H9 (cell line): ENCODE measurements around the gene INPP5B. TPM values are rescaled to one million over a fixed set of nuclear protein-coding genes. Genes with fewer than 3 reads are reported as not detected.
"Not testable (repeated sequence)": the region's sequence is repeated elsewhere in the genome, so short reads cannot be mapped to it uniquely, and the experiment has no call there.

ENCODE experiments used
- DNase-seq: peaks from one replicate; pipeline ENCODE4 v3.0.0-alpha.2; 2017
- H2AFZ ChIP-seq: one replicate; pipeline ENCODE4 v1.6.1; 2013; ENCODE audit warnings: mild to moderate bottlenecking, low read length, control low read depth, moderate library complexity
- H2AK5ac ChIP-seq: 2 replicates; pipeline ENCODE4 v1.6.1; 2013; ENCODE audit warnings: low read length, control low read depth, mixed read lengths; ENCODE audit not compliant: insufficient read length
- H2BK120ac ChIP-seq: one replicate; pipeline ENCODE4 v1.6.1; 2013; ENCODE audit warnings: low read depth, mild to moderate bottlenecking, low read length, control low read depth, inconsistent platforms; ENCODE audit not compliant: poor library complexity, severe bottlenecking
- H2BK12ac ChIP-seq: 2 replicates; pipeline ENCODE4 v1.6.1; 2013; ENCODE audit warnings: low read length, control low read depth, mixed read lengths, low read depth; ENCODE audit not compliant: insufficient read length
- H2BK15ac ChIP-seq: 2 replicates; pipeline ENCODE4 v1.6.1; 2013; ENCODE audit warnings: low read depth, low read length, control low read depth
- H2BK20ac ChIP-seq: one replicate; pipeline ENCODE4 v1.6.1; 2013; ENCODE audit warnings: low read depth, mild to moderate bottlenecking, low read length, control low read depth, inconsistent platforms; ENCODE audit not compliant: poor library complexity, severe bottlenecking
- H2BK5ac ChIP-seq: 2 replicates; pipeline ENCODE4 v1.6.1; 2013; ENCODE audit warnings: low read length, control low read depth, mixed read lengths; ENCODE audit not compliant: insufficient read length
- H3K14ac ChIP-seq: 2 replicates; pipeline ENCODE4 v1.6.1; 2013; ENCODE audit warnings: low read length, control low read depth; ENCODE audit not compliant: insufficient read depth
- H3K18ac ChIP-seq: 2 replicates; pipeline ENCODE4 v1.6.1; 2013; ENCODE audit warnings: low read depth, mild to moderate bottlenecking, mixed read lengths, low read length, control low read depth; ENCODE audit not compliant: insufficient read length
- H3K23ac ChIP-seq: 2 replicates; pipeline ENCODE4 v1.6.1; 2013; ENCODE audit warnings: low read length, control low read depth, mixed read lengths, low read depth; ENCODE audit not compliant: insufficient read length
- H3K23me2 ChIP-seq: 2 replicates; pipeline ENCODE4 v1.6.1; 2013; ENCODE audit warnings: low read depth, mild to moderate bottlenecking, mixed read lengths, low read length, control low read depth; ENCODE audit not compliant: insufficient read length, poor library complexity, severe bottlenecking
- H3K27ac ChIP-seq: 2 replicates; pipeline ENCODE4 v1.5.1; 2013; ENCODE audit warnings: low read length, control low read depth, mixed read lengths, low read depth; ENCODE audit not compliant: insufficient read length
- H3K27me3 ChIP-seq: 2 replicates; pipeline ENCODE4 v1.6.1; 2013; ENCODE audit warnings: low read length, control low read depth, inconsistent platforms; ENCODE audit not compliant: insufficient read depth
- H3K4ac ChIP-seq: 2 replicates; pipeline ENCODE4 v1.6.1; 2013; ENCODE audit warnings: low read depth, mild to moderate bottlenecking, control low read depth, inconsistent platforms, low read length, moderate library complexity
- H3K4me1 ChIP-seq: 2 replicates; pipeline ENCODE4 v1.6.1; 2013; ENCODE audit warnings: low read length, control low read depth, inconsistent platforms; ENCODE audit not compliant: insufficient read depth
- H3K4me2 ChIP-seq: 2 replicates; pipeline ENCODE4 v1.6.1; 2013; ENCODE audit warnings: low read length, control low read depth, mixed read lengths; ENCODE audit not compliant: insufficient read length, insufficient read depth
- H3K56ac ChIP-seq: 2 replicates; pipeline ENCODE4 v1.6.1; 2013; ENCODE audit warnings: low read depth, mild to moderate bottlenecking, mixed read lengths, low read length, control low read depth; ENCODE audit not compliant: insufficient read length
- H3K79me1 ChIP-seq: 2 replicates; pipeline ENCODE4 v1.6.1; 2013; ENCODE audit warnings: low read depth, mild to moderate bottlenecking, moderate library complexity, low read length, control low read depth, inconsistent platforms; ENCODE audit not compliant: insufficient read depth, poor library complexity, severe bottlenecking
- H3K79me2 ChIP-seq: 2 replicates; pipeline ENCODE4 v1.6.1; 2013; ENCODE audit warnings: low read length, control low read depth, inconsistent platforms; ENCODE audit not compliant: insufficient read depth
- H3K9ac ChIP-seq: 2 replicates; pipeline ENCODE4 v1.6.1; 2013; ENCODE audit warnings: low read length, control low read depth, mixed read lengths; ENCODE audit not compliant: insufficient read length; ENCODE audit errors: extremely low read depth
- H3K9me3 ChIP-seq: one replicate; pipeline ENCODE4 v1.6.1; 2013; ENCODE audit warnings: low read depth, low read length, inconsistent platforms; ENCODE audit not compliant: control insufficient read depth
- H3T11ph ChIP-seq: one replicate; pipeline ENCODE4 v1.6.1; 2013; ENCODE audit warnings: mild to moderate bottlenecking, low read length, control low read depth, inconsistent platforms
- H4K20me1 ChIP-seq: one replicate; pipeline ENCODE4 v1.6.1; 2013; ENCODE audit not compliant: control insufficient read depth, insufficient read length, insufficient read depth
- H4K5ac ChIP-seq: 2 replicates; pipeline ENCODE4 v1.6.1; 2013; ENCODE audit warnings: low read depth, mild to moderate bottlenecking, mixed read lengths, low read length, control low read depth; ENCODE audit not compliant: insufficient read length
- H4K8ac ChIP-seq: replicated peaks from 2 replicates; pipeline ENCODE4 v1.6.1; 2013; ENCODE audit warnings: low read length, control low read depth, mixed read lengths, low read depth; ENCODE audit not compliant: insufficient read length
- H4K91ac ChIP-seq: 2 replicates; pipeline ENCODE4 v1.6.1; 2013; ENCODE audit warnings: low read depth, mild to moderate bottlenecking, moderate library complexity, mixed read lengths, low read length, control low read depth; ENCODE audit not compliant: insufficient read length
- H3K27ac Mint-ChIP-seq, 3 experiments: 2 replicates in 2 of 3; 3 replicates in 1 of 3; pipeline ENCODE4 v1.8.0; 2020 to 2021; ENCODE audit warnings: mixed read lengths in 3 of 3, mild to moderate bottlenecking in 1 of 3, moderate library complexity in 1 of 3
- H3K27me3 Mint-ChIP-seq: 2 replicates; pipeline ENCODE4 v1.8.0; 2021; ENCODE audit warnings: low read depth, mild to moderate bottlenecking, moderate library complexity, mixed read lengths
- H3K36me3 Mint-ChIP-seq, 3 experiments: 2 replicates in 2 of 3; 3 replicates in 1 of 3; pipeline ENCODE4 v1.8.0; 2020 to 2021; ENCODE audit warnings: low read depth in 3 of 3, mixed read lengths in 3 of 3; ENCODE audit not compliant: insufficient read depth in 1 of 3
- H3K4me1 Mint-ChIP-seq, 2 experiments: 2 replicates each; pipeline ENCODE4 v1.8.0; 2020; ENCODE audit warnings: mixed read lengths in 2 of 2
- H3K4me3 Mint-ChIP-seq, 2 experiments: 2 replicates in 1 of 2; 3 replicates in 1 of 2; pipeline ENCODE4 v1.8.0; 2020 to 2021; ENCODE audit warnings: mild to moderate bottlenecking in 2 of 2, mixed read lengths in 2 of 2, moderate library complexity in 1 of 2
- H3K9me3 Mint-ChIP-seq, 2 experiments: 2 replicates in 1 of 2; 3 replicates in 1 of 2; pipeline ENCODE4 v1.8.0; 2020; ENCODE audit warnings: mild to moderate bottlenecking in 2 of 2, mixed read lengths in 2 of 2, moderate library complexity in 1 of 2
- CTCF ChIP-seq: fragments of 200-600 bp; sonication (generic); conservative IDR thresholded peaks from 3 replicates; pipeline ENCODE4 v1.8.0; 2021; ENCODE audit warnings: antibody characterized with exemption, mild to moderate bottlenecking
- WGBS: extraction: QIAGEN DNeasy Blood & Tissue Kit; methylation state at CpG from one replicate; pipeline ENCODE4 v1.1.7; 2013; ENCODE audit warnings: missing lambda C conversion rate, low lambda C conversion rate, mixed read lengths; ENCODE audit not compliant: insufficient read length; ENCODE audit errors: extremely low coverage; 5-methylcytosine and 5-hydroxymethylcytosine counted together
- total RNA-seq: library from RNA; stranded (reverse); gene quantifications from 2 replicates; pipeline ENCODE4 v1.2.1, GENCODE V29; 2021

INPP5B gene
- total RNA-seq, 1 experiment from 2014 or later: 28.2 TPM

GRCh38 chr1:37905727-37906126 is 41.1 kb downstream of the INPP5B start:
- Histone ChIP-seq H2BK12ac (no peak overlapping the region), H3K23me2 (no peaks in the 10 kb centered on the region), H4K20me1 (no peaks in the 10 kb centered on the region), H3K4me2 (no peak overlapping the region), H3K18ac (no peak overlapping the region), H3K23ac (no peak overlapping the region), H3K9me3 (peaks cover 7% of the 10 kb centered on the region), H3K56ac (no peak overlapping the region), H3T11ph (no peak overlapping the region), H2BK120ac (no peak overlapping the region), H2BK15ac (no peak overlapping the region), H4K8ac (no peak overlapping the region), H2AFZ (no peak overlapping the region), H4K91ac (no peak overlapping the region), H2BK5ac (no peak overlapping the region), H2BK20ac (no peak overlapping the region), H3K79me1 (no peaks in the 10 kb centered on the region), H2AK5ac (no peak overlapping the region), H3K79me2 (no peaks in the 10 kb centered on the region), H4K5ac (no peak overlapping the region), H3K27me3 (no peaks in the 10 kb centered on the region), H3K14ac (no peak overlapping the region), H3K4me1 (no peaks in the 10 kb centered on the region), H3K9ac (no peak overlapping the region), H3K27ac (no peak overlapping the region), H3K4ac (no peak overlapping the region)
- Mint-ChIP-seq H3K9me3 (peaks cover 17 to 31% of the 10 kb centered on the region in 2 experiments; a peak in 4 of 5 replicates), H3K27me3 (no peaks in the 10 kb centered on the region; the same call in 1 of the 2 replicates), H3K4me1 (peaks cover 0 to 5% of the 10 kb centered on the region in 2 experiments; a peak in 1 of 4 replicates), H3K27ac (no peak overlapping the region), H3K4me3 (no peak overlapping the region), H3K36me3 (peaks cover 16 to 45% (median 25%) of the 10 kb centered on the region in 3 experiments)
- DNase-seq: no peak
- no peak for TF ChIP-seq CTCF
- no CpG with 5 or more reads among the region's 1 CpG for WGBS

- H3K4me2 ChIP-seq, H2BK12ac ChIP-seq, H4K5ac ChIP-seq, H2AFZ ChIP-seq, H3K79me1 ChIP-seq, H3K27ac ChIP-seq, H2BK120ac ChIP-seq, H3K4me1 ChIP-seq, H3K23me2 ChIP-seq, H3K4ac ChIP-seq, H3K27me3 ChIP-seq, H3K9me3 ChIP-seq, H3K27me3 Mint-ChIP-seq, H3K4me3 Mint-ChIP-seq, H4K8ac ChIP-seq, H3T11ph ChIP-seq, H4K91ac ChIP-seq, H3K27ac Mint-ChIP-seq, H3K4me1 Mint-ChIP-seq, H3K9ac ChIP-seq, H4K20me1 ChIP-seq, H2BK20ac ChIP-seq, H3K18ac ChIP-seq, H2BK15ac ChIP-seq, H3K79me2 ChIP-seq, H3K56ac ChIP-seq, DNase-seq, H2AK5ac ChIP-seq, H3K14ac ChIP-seq, H2BK5ac ChIP-seq, H3K23ac ChIP-seq: not testable (repeated sequence)
- WGBS: no CpG with 5 or more reads among the region's 6 CpGs
- Mint-ChIP-seq H3K9me3 (peaks cover 17 to 25% of the 10 kb centered on the region in 2 experiments; a peak in 4 of 5 replicates), H3K36me3 (peaks cover 11 to 41% (median 17%) of the 10 kb centered on the region in 3 experiments)
These were observed 42.9 kb downstream of the INPP5B start for GRCh38 chr1:37903921-37904320.
